GM18868 (cell line): ENCODE measurements around the gene TMOD4.
A peak's percentile ranks its signal among the peaks of the same experiment; 100 is the strongest.

Source experiments
- ATAC-seq: cut with Tn5 transposase; IDR thresholded peaks from one replicate; pipeline ENCODE4 v1.9.1; 2021; ENCODE audit warnings: mild to moderate bottlenecking, moderate library complexity; ENCODE audit not compliant: unreplicated experiment

Gene TMOD4

DNA sequence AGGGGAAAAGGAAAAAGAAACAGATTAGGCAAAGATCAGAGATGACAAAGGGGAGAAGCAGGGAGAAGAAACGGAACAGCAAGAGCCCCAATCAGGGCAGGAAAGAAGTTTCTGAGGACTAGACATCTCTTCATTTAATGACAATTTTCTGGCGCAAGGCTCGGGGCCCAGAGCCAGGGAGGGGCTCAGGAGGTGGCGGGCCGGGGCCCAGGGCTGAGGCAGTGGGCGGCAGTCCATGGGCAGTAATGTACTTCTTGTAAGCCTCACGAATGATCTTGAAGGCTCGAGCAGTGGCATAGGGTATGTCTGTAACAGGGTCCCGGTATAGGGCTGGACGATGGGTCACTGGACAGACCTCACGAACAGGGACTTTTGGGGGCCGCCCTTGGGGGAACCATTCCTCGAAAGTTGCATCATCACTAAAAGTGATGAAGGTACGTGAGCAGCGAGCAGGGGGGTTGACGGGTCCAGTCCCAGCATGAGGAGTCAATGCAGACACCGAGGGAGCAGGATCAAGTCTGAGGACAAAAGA is 799 bp upstream of the TMOD4 start:
- no peak for ATAC-seq

DNA sequence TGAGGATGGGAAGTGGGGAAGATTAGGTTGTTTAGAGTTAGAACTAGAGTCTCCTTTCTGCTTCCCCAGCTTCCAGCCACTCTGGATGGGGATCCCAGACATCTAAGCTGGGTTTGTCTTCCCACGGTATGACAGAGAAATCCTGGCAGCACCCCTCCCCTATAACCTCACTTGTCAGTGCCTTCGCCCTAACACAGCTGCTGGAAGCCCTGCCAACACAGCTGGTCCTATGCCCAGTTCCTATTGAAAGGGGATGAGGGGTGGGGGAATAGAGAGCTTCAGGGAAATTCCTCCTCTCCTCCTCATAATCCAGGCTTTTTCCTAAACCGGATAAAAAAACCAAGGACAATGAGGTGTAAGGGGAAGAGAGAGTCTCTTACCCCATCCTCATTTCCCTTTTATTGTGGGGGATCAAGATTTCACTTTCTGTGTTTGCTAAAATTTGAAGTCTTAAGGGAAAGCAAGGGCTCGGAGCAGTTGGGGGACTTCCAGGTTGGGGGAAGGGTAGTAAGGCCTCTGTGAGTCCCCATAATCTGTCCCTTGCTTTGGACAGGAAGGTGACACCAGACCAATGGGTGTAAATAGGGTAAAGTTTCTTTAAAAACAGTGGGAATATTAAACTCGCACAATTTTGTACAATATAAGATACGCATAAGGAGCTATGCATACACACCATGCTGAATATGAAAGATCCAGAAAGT is 590 bp downstream of the TMOD4 start:
- ATAC-seq = no peak

DNA sequence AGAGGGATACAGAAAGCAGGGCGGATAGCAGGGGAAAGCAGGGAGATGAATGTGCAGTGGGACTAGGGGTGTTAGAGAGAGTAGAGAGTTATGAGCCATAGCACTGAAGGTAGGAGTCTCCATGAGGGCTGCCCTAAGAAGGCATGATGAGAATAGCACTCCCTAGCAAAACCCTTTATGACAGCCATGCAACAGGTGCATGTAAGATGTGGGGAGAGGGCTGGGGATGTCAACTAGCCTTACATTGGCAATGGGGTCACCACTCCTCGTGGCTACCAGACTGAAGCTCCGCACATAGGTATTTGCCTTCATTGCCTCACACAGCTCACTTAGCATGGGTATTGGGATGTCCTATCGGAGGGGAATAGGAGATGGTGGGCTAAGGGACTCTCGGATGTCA is 4.6 kb downstream of the TMOD4 start:
- no peak for ATAC-seq

DNA sequence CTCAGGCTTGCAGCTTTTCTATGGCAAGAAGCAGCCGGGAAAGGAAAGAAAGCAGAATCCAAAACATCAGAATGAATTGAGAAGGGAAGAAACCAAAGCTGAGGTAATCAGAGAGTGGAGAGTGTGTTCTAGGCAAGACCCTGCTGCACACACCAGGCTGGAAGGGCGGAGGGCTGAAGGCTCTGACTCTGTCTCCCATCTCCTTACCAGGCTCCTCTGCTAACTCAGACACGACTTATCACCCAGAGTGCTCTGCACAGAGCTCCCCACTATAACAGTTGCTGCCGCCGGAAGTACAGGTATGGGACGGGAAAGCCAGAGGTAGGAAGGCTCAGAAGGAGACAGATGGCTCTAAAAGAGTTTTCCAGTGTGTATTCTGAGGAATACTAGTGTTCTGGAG is 8.7 kb downstream of the TMOD4 start:
- ATAC-seq = no peak

DNA sequence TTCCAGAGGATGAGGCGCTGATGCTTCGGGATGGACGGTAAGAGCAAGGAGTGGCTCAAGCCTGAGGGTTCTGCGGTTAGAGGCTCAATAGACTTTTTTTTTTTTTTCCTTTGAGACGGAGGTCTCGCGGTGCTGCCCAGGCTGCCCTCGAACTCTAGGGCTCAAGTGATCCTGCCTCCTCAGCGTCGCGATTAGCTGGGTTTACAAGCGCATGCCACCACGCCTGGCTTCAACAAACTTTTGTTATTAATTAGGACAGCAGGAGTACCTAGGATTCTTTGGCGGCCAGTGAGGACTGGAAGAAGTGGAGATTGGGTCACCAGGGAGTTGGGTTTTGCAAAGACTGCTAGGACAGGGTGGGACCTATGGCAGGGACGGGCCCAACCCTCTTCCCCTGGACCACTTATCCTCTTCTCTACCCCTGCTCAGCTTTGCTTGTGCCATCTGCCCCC is 9.2 kb downstream of the TMOD4 start:
- no peak for ATAC-seq

DNA sequence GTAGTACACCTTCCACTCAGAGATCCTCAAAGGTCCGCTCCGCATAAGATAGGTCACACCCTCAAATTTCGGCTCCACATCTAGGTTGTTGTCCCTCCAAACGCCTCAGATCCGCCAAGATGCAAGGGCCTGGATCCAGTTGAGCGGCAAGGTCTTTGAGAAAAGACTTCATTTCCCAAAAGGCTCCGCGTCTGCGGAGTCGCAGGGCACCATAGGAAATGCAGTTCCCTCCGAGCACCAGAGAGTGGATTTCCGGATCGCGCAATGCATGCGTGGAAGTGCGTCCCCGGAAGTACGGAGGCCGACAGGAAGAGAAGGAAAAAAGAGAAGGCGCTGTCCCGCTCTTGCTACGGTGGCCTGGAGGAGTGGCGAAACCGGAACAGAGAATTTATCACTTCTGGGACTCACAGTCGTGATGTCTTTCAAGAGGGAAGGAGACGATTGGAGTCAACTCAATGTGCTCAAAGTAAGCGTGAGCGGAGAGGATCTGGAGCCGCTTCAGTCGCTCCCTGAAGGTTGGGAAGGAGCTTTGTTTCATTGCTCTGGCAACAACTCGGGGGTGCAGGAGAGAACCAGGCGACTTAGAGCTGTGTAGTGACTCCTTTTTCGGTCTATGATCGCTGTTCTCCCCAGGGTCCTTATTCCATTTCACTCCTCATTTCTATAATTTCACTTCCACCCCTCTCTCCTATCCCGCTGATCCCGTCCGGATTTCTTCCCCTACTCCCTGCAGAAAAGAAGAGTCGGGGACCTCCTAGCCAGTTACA is 9.9 kb downstream of the TMOD4 start, which contains the start of the genes LYSMD1 and SCNM1:
TSS of gene LYSMD1 (minus strand) at position 165 of the 767 bp plus-strand sequence. CDS start 644 bp downstream, outside the sequence.
TSS of gene SCNM1 (plus strand) at position 407 of the 767 bp plus-strand sequence. CDS start at position 416, 9 bp downstream.
- ATAC-seq = peak; percentile 90

DNA sequence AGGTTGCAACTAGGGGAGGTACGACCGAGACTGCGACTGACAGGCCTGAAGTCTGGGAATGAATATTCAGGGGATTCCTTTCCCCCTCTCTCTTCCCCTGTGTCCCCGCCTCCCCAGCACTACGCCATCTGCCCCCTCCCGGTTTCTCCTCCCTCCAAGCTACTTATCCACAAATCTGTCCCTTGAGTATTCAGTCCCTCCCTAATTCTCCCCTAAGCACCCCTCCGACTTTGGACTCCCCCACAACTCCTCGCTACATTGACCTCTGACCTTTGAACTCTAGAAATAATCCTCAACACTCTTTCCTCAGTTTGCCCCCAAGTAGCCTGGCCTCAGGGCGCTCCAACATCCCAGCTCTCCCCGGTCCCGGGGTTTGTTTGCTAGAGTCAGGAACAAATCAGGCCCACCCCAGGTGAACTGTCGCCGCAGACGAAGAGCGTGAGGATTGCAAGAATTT is 10.5 kb downstream of the TMOD4 start:
- peak; percentile 16 for ATAC-seq

DNA sequence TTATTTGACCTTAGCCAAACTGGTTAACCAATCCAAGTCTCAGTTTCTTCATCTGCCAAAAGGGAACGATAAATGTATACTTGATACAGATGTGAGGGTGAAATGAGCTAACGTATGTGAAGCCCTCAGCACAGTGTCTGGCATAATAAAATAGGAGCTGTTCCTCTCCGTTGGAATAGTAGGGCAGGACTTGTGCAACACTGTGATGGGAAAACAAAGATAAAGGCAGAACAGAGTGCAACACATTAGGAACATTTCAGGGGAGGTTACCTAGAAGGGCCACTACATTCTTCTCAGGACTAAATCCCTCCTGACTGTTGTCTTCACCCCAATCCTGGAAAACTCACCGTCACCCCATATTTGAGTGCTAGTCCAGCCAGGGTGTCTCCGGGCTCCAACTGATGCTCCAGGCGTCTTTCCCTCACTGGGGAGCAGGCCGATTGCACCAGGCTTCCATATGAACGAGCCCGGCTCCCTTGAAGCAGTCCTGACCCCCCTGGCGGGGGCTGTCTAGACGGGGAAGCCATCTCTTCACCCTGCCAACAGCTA is 11.0 kb downstream of the TMOD4 start:
- no peak for ATAC-seq

DNA sequence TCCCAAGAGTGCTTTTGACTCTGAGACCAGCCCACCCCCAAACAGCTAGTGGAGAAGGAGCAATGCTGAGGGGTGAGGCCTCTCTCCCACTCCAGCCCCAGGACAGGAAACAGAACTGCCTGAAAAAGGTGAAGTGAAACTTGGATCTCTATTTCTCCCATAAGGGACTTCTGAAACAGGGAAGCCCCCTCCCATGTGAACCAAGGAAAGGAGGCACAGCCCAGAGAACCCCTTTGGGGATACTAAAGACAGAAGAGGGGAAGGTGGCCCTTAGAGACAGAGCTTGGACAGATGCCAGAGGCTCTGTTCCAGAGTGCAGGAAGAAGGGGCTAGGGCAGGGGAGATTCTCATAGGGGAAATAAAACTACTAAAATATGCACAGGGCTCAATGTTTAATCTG is 16.4 kb downstream of the TMOD4 start:
- ATAC-seq = no peak

DNA sequence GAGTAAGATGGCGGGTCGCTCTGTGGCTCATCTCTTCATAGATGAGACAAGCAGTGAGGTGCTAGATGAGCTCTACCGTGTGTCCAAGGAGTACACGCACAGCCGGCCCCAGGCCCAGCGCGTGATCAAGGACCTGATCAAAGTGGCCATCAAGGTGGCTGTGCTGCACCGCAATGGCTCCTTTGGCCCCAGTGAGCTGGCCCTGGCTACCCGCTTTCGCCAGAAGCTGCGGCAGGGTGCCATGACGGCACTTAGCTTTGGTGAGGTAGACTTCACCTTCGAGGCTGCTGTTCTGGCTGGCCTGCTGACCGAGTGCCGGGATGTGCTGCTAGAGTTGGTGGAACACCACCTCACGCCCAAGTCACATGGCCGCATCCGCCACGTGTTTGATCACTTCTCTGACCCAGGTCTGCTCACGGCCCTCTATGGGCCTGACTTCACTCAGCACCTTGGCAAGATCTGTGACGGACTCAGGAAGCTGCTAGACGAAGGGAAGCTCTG is 17.0 kb downstream of the TMOD4 start:
- ATAC-seq = no peak

DNA sequence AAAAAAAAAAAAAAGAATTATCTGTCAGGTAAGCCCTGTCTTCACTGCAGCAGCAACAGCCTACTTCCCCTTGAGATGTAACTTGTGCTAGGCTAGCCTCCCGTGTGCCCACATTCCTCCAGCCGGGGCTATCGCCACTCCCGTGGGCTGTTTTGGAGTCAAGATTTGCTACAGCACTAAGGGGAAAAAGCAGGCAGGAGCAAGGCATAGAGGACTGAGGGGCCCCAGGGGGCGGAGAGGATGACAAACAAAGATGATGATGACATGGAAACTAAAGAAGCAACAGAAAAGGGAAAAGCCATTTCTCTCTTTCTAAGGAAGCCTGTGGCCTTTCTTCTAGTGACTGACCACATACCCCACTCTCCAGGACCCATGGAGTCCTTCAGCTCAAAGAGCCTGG is 17.5 kb downstream of the TMOD4 start:
- no peak for ATAC-seq

DNA sequence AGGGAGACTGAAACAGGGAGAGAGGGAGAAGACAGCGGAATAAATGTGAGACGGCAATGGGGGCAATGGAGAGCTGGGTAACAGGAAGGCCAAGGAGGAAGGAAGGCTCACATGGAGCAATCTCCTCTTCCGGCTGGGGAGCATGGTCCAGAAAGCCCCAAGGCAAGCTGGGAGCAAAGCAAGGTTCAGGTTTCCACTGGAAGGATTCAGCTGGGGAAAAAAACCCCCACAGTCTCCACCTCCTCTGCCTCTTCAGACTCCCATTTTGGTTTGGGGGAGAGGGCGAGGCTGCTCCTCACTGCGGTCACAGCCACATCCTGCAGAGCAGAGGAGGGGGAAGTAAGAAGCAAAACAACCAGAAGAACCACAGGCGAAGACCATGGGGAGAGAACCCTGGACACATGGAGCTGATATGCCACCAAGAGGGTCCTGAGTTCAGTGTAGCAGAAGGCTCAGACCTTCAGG is 18.7 kb downstream of the TMOD4 start:
- no peak for ATAC-seq

DNA sequence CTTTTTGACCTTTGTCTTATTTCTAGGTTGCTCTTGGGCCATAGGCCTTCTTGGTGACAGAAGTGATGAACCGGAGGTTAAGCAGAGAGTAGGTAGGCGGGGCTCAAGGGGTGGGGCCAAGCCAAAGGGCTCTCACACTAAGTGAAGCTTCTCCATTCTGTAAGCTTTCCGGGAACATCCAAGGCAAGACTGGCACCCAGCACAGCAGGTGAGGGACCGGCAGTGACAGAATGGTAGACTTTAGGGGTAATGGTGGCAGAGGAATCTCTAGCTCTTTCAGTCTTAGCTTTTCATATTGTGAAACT is 19.3 kb downstream of the TMOD4 start, which contains the start of gene TNFAIP8L2:
TSS of gene TNFAIP8L2 (plus strand) at position 135 of the 305 bp plus-strand sequence. CDS start 2,049 bp downstream, outside the sequence.
- ATAC-seq = peak; percentile 71

DNA sequence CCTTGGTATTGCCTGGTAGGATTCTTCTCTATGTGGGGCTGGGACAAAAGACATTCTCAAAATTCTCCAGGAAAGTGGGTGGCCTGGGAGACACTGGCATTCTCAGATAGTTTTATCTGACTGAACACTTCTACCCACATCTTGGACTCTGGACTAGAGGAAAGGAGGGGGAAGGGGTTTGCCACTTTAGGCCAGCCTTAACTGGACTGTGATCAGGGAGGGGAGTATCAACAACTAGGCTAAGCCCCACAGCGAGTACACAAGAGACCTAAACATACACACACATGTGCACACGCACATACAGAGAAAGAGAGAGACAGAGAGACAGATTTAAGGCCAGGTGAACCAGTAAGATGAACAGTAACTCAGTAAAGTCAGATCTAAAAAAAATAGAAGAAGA is 28.1 kb downstream of the TMOD4 start:
- no peak for ATAC-seq

DNA sequence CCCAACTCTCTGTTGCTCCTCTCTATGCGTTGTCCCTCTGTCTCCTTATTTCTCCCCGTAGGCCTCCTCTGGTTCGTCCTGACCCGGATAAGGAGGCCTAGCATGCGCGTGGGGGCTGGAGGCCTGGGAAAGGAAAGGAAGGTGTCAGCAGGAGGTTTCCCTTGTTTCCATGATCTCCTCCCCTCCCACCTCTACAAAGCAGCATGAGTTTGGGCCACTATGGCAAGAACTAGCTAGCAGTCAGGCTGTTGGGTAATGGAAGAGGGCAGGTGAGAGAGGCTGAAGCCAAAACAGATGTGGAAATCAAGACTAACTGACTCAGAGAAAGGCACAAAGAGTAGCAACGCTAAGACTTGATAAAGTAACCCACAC is 28.7 kb downstream of the TMOD4 start:
- ATAC-seq = no peak

DNA sequence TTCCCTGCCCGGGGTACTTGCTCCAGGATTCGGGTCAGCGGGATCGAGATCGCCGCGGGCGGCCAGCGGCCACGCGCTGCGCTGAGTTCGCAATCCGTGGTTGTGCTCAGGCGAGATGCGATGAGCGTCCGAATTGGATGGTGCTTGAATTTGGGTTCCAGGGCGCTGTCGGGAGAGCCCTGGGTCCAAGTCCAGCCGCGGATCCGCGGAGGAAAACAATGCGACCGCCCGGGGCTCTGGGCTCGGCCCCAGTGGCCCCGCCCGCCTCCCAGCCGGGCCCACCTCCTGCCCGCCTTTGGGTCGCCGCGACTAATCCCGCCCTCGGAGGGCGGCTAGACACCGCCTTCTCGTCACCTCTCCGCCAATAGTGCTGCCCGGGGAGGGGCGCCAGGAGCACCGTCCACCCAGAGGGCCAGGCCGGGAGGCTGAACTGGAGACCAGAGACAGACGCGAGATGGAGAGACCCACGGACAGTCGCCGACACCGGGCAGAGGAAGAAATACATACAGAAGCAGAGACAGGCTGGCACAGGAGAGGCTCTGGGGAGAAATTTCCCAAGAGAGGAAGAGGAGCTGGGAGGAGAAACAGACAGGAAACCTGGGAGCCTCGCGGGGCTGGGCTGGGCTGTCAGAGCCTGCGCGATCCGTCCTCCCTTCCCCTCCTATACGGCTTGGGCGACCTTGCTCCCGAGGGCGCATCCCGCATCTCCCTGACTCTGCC is 29.2 kb downstream of the TMOD4 start, which contains the start of gene SEMA6C:
TSS of gene SEMA6C (minus strand) at position 220 of the 720 bp plus-strand sequence. CDS start 4,010 bp downstream, outside the sequence.
- ATAC-seq = peak; percentile 99

DNA sequence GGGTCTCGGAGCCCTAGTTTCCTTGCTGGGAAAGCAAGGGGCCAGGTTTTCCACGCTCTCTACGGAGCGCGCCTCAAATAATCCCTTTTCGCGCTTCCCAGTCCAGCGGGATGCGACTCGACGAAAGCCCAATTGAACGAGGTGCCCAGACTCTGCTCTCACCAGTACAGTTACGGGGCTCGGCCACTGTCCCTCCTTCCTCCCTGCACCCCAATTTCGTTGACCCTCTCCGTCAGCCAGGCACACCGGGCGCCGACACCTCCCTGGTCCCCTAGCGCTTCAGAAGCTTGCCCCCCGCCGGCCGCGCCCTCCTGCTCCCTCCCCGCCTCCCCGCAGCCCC is 29.7 kb downstream of the TMOD4 start:
- ATAC-seq = no peak

DNA sequence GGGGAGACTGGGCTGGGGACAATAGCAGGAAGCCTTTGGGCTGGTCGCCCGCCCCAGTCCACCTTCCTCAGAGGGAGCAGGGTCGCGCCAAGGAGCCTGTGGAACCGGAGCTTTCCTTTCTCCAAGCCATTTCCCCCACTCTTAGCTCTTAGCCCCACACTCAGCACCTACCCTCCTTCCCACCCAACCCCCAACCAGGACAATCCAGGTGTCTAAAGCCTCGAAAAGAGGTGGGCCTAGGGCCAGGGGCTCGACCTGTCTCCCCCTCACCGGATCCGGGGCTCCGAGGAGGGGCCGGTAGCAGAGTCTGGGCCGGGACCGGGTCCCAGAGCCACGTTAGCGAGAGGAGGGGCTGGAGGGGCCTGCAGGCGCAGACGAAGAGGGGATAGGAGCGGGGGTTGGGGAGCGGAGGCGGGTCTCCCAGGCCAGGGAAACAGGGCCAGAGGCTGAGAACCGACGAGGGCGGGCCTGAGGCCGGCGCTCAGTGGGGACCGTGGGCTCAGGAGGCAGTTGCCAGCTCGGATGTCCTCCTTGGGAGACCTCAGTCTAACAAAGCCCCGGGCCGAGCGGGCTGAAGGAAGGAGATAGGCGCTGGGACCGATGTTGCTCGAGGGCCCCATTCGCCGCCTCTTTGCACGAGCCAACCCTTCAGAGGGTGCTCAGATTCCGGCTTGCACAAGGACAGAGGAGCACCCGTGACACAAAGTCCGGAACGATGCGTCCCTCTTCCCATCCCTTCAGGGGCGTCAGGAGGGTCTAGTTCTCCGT is 30.3 kb downstream of the TMOD4 start:
- no peak for ATAC-seq

DNA sequence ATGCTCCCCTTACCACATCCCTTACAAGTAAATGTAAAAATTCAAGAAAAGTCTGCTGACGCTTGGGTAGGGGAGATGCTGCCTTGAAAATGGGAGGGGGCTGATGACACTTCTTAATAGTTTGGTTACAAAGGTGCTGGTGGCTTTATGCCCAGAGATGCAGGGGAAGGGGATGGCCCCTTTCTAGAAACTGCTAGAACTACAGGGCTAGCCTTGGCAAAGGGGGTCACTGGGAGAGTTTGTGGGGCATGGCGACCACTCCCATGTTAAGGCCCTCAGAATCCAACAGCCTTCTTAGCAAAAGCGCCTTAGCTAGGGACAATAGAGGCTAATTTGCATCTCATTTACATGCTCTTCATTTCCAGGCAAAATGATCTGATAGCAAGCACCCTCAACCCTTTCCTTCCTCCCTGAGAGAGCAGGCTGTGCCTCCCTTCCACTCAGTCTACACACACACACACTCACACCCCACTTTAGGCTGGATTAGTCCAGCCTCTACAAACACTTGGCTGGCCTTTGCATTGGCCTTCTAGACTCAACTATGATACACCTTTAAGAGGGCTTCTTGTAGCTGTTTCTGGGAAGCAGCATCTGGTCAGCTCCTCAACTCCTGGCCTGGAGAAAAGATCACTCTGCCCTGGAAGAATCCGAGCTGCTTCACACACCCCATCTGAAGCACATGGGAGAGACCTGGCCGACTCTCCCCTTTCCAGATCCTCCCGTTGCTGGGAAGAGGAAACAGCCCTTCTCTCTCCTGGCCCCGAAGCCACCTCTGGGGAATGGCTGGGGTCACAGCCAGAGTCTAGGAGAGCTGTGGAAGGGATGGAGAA is 31.1 kb downstream of the TMOD4 start:
- ATAC-seq = no peak
